Tibial nerve (tissue), 4 donors: Measurements from ENCODE around the gene DOC2B. TPM values are rescaled to one million over a fixed set of nuclear protein-coding genes. Genes with fewer than 3 reads are reported as not detected.

Experiments used
- DNase-seq, 2 donors: peaks; one replicate each; pipeline ENCODE4 v3.0.0-alpha.2; 2019; ENCODE audit warnings: low spot score in 2 of 2
- H3K27ac ChIP-seq, 4 donors: fragments of 200-600 bp; sonication (generic) in 3 of 4; one replicate each; pipeline ENCODE4 v1.5.1; 2017 to 2019; ENCODE audit warnings: mild to moderate bottlenecking in 1 of 4
- H3K27me3 ChIP-seq, 2 donors: fragments of 200-600 bp; sonication (generic) in 1 of 2; one replicate each; pipeline versions ENCODE4 v1.5.1 to v1.6.0; 2017 to 2019
- H3K36me3 ChIP-seq, 3 donors: fragments of 200-600 bp; sonication (generic); one replicate each; pipeline ENCODE4 v1.5.1; 2018 to 2019
- H3K4me1 ChIP-seq, 4 donors: fragments of 200-600 bp; sonication (generic) in 3 of 4; one replicate each; pipeline ENCODE4 v1.5.1; 2017 to 2019
- H3K4me3 ChIP-seq, 4 donors: fragments of 200-600 bp; sonication (generic) in 3 of 4; one replicate each; pipeline ENCODE4 v1.5.1; 2017 to 2019; ENCODE audit warnings: mild to moderate bottlenecking in 1 of 4, moderate library complexity in 1 of 4
- H3K9me3 ChIP-seq, 4 donors: fragments of 200-600 bp; sonication (generic) in 3 of 4; one replicate each; pipeline ENCODE4 v1.5.1; 2017 to 2019
- CTCF ChIP-seq, 5 experiments: fragments of 200-600 bp in 3 of 5; fragments of 450-650 bp in 2 of 5; sonication (generic) in 3 of 5; IDR thresholded peaks; one replicate each; pipeline ENCODE4 v1.5.1; 2016 to 2019; ENCODE audit warnings: antibody characterized with exemption in 5 of 5, mild to moderate bottlenecking in 3 of 5, moderate library complexity in 2 of 5
- EP300 ChIP-seq, 2 donors: sonication (generic); formaldehyde crosslinking; IDR thresholded peaks; one replicate each; pipeline ENCODE4 v1.6.1; 2017; ENCODE audit warnings: antibody characterized with exemption in 2 of 2, mild to moderate bottlenecking in 1 of 2
- POLR2A ChIP-seq, 2 donors: fragments of 450-650 bp; IDR thresholded peaks; one replicate each; pipeline ENCODE4 v1.6.1; 2017; ENCODE audit warnings: antibody characterized with exemption in 2 of 2, mild to moderate bottlenecking in 2 of 2, moderate library complexity in 2 of 2
- WGBS, 2 donors: methylation state at CpG; one replicate each; pipeline ENCODE4 v1.1.5; 2018; 5-methylcytosine and 5-hydroxymethylcytosine counted together
- total RNA-seq, 4 donors: library from RNA; depleted of rRNA; stranded (reverse); fragments of >200 nt; gene quantifications; one replicate each; pipeline ENCODE4 v1.1.0, GENCODE V29; 2016

Gene DOC2B
- total RNA-seq, 4 donors from 2014 or later, result 11.7 to 29.4 (median 16.0) TPM

DNA sequence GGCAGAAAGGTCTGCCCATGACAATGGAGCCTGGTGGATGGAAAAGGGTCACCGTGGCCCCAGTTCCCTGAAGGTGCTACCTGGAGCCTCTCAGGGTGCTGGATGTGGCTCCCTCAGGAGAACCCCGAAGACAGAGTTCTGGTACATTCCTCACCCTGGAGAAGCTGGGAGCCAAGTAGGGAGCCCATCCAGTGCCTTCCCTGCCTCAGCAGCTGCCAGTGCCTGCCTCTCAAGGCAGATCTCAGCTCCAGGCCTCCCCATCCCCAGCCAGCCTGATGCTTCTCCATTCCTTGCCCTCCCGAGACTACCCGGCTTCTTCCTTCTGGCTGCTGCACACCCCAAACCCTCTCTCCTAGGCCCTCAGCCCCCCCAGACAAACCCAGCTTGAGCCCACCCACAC lies 23.5 kb downstream of the DOC2B start:
- DNase-seq, result no peak
- no peak overlapping the region for H3K27ac ChIP-seq
- WGBS, 2 donors, result 87 to 90% methylated on average over 4 of the region's 4 CpGs
- no peaks in the 10 kb centered on the region for H3K9me3 ChIP-seq
- H3K27me3 ChIP-seq, result no peaks in the 10 kb centered on the region
- TF ChIP-seq EP300 (IDR thresholded peaks at IDR 0.05), result no peak
- no peak for TF ChIP-seq CTCF (IDR thresholded peaks at IDR 0.05)
- TF ChIP-seq POLR2A (IDR thresholded peaks at IDR 0.05), result no peak
- H3K36me3 ChIP-seq, result no peaks in the 10 kb centered on the region
- H3K4me1 ChIP-seq, result no peaks in the 10 kb centered on the region
- no peak overlapping the region for H3K4me3 ChIP-seq

DNA sequence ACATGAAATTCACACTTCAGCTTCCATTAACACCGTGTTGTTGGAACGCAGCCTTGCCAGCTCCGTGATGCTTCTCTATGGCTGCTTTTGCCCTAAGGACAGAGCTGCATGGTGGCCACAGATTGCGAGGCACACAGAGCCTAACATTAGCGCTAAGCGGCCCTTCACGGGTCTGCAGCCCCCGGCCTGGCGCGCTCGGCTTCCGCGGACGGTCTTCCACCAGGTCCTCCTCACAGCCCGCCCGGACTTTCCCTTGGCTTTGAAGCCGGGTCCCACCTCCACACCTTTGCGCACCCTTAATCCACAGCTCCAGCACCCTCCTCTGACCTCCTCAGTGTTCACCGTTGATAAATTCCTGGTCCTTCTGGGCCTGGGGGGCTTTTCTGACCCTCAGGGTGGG lies 24.5 kb downstream of the DOC2B start:
- no peaks in the 10 kb centered on the region for H3K9me3 ChIP-seq
- WGBS, 2 donors, result 85 to 92% methylated on average over 19 of the region's 19 CpGs
- TF ChIP-seq CTCF (IDR thresholded peaks at IDR 0.05) (no peak), EP300 (IDR thresholded peaks at IDR 0.05) (no peak)
- no peaks in the 10 kb centered on the region for H3K27me3 ChIP-seq
- no peaks in the 10 kb centered on the region for H3K36me3 ChIP-seq
- no peak for DNase-seq
- H3K4me3 ChIP-seq, result no peak overlapping the region
- no peaks in the 10 kb centered on the region for H3K4me1 ChIP-seq
- H3K27ac ChIP-seq, result no peak overlapping the region

- H3K27me3 ChIP-seq, result no peaks in the 10 kb centered on the region
- no peaks in the 10 kb centered on the region for H3K9me3 ChIP-seq
- no peak overlapping the region for H3K4me3 ChIP-seq
- 87 to 91% methylated on average over 18 to 28 of the region's 28 CpGs for WGBS, 2 donors
- no peak for TF ChIP-seq POLR2A (IDR thresholded peaks at IDR 0.05)
- TF ChIP-seq EP300 (IDR thresholded peaks at IDR 0.05), result no peak
- no peak for TF ChIP-seq CTCF (IDR thresholded peaks at IDR 0.05)
- no peak overlapping the region for H3K27ac ChIP-seq
- H3K4me1 ChIP-seq, result no peaks in the 10 kb centered on the region
- no peaks in the 10 kb centered on the region for H3K36me3 ChIP-seq
- no peak for DNase-seq
Measured at GRCh38 chr17:156094-156621, 25.3 kb downstream of the DOC2B start.

- 77 to 80% methylated on average over 7 of the region's 7 CpGs for WGBS, 2 donors
- H3K4me1 ChIP-seq, result no peaks in the 10 kb centered on the region
Measured at GRCh38 chr17:155576-155975, 25.9 kb downstream of the DOC2B start.

DNA sequence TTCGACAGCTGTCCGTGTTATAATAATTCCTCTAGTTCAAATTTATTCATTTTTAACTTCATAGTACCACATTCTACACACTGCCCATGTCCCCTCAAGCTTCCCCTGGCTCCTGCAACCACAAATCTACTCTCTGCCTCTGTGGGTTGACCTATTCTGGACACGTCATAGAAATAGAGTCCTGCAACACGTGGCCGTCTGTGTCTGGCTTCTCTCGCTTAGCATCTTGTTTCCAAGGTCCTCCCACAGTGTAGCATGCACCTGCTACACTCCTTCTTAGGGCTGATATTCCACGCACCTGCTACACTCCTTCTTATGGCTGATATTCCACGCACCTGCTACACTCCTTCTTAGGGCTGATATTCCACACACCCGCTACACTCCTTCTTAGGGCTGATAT lies 27.6 kb downstream of the DOC2B start:
- no peaks in the 10 kb centered on the region for H3K27me3 ChIP-seq
- TF ChIP-seq CTCF (IDR thresholded peaks at IDR 0.05) (no peak), POLR2A (IDR thresholded peaks at IDR 0.05) (no peak), EP300 (IDR thresholded peaks at IDR 0.05) (no peak)
- H3K27ac ChIP-seq, result no peak overlapping the region
- WGBS, 2 donors, result 85 to 86% methylated on average over 9 of the region's 9 CpGs
- H3K4me3 ChIP-seq, result no peak overlapping the region
- H3K9me3 ChIP-seq, result no peaks in the 10 kb centered on the region
- DNase-seq, result no peak
- H3K36me3 ChIP-seq, result no peaks in the 10 kb centered on the region
- no peaks in the 10 kb centered on the region for H3K4me1 ChIP-seq

More at GRCh38 chr17:155576-155975, 25.9 kb downstream of the DOC2B start:
- no peaks in the 10 kb centered on the region for H3K36me3 ChIP-seq
- H3K9me3 ChIP-seq, result no peaks in the 10 kb centered on the region
- no peak overlapping the region for H3K4me3 ChIP-seq
- no peak for DNase-seq
- no peak overlapping the region for H3K27ac ChIP-seq
- TF ChIP-seq POLR2A (IDR thresholded peaks at IDR 0.05) (no peak), CTCF (IDR thresholded peaks at IDR 0.05) (no peak), EP300 (IDR thresholded peaks at IDR 0.05) (no peak)
- H3K27me3 ChIP-seq, result no peaks in the 10 kb centered on the region
